HG03175 (cell line): ENCODE measurements around the gene RPEL1.
"Not testable (repeated sequence)": the region's sequence is repeated elsewhere in the genome, so short reads cannot be mapped to it uniquely, and the experiment has no call there.

Experiments
- ATAC-seq: cut with Tn5 transposase; IDR thresholded peaks from one replicate; pipeline ENCODE4 v1.9.1; 2021; ENCODE audit warnings: mild to moderate bottlenecking, moderate library complexity; ENCODE audit not compliant: unreplicated experiment

Gene RPEL1

DNA sequence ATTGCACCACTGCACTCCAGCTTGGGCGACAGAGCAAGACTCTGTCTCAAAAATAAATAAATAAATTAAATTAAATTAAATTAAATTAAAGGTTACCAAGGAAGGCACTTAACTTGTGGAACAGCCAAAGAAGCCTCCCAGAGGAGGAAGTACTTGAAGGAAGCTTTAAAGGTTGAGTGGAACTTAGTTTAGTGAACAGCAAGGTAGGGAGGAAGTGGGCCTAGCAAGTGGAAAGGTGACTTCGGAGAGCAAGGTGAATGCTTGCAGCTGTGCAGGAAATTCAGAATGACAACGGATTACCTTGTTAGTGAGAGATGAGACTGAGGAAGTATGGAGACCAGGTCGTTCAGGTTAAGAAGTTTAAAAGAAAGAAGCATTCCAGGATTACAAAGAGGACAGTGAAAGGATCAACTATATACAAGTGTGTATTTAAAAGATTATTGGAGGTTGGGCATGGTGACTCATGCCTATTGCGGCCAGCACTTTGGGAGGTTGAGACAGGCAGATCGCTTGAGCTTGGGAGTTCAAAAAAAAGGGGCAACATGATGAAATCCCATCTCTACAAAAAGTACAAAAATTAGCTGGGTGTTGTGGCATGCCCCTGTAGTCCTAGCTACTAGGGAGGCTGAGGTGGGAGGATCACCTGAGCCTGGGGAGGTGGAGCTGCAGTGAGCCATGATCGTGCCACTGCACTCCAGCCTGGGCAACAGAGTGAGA is 12.8 kb upstream of the RPEL1 start:
- ATAC-seq: no peak

DNA sequence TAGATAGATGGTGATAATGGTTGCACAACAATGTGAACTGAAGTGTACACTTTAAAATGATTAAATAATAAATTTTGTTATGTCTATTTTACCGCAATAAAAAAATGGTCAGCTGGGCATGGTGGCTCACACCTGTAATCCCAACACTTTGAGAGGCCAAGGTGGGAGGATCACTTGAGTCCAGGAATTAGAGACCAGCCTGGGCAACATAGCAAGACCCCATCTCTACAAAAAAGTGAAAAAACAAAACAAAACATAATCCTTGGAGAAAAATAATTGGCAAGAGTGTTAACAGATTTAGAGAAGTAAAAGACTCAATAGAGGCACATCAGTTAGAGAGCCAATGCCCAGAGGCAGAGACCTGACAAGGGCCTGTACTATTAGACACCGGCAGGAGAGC is 9.9 kb upstream of the RPEL1 start:
- no peak for ATAC-seq

DNA sequence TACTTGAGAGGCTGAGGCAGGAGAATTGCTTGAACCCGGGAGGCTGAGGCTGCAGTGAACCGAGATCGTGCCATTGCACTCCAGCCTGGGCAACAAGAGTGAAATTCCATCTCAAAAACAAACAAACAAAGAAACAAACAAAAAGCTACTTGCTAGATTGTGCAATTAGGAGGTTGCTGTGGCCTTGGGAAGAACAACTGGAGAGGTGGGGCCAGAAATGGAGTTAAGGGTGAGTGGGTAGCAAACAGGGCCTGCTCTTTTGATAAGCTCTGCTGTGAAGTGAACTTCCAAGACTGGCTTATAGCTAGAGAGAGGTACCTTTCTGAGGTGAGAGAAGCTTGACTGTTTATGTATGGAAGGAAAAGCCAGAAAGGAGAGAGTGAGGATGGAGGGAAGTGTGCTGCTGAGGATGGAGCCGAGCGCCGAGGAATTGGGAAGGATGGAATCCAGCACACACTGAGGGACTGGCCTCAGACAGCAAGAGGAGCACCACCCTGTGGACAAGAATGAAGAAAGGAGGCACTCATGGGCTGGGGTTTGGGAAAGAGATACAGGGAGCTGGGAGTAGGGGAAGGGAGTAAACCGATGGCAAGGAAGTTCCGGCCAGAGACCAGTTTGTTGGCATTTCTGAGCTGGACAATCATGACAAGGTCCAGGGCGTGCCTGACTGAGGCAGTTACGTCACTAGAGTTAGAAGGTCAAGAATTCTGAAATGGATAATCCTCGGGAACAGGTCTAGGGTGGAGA is 7.0 kb upstream of the RPEL1 start:
- no peak for ATAC-seq

DNA sequence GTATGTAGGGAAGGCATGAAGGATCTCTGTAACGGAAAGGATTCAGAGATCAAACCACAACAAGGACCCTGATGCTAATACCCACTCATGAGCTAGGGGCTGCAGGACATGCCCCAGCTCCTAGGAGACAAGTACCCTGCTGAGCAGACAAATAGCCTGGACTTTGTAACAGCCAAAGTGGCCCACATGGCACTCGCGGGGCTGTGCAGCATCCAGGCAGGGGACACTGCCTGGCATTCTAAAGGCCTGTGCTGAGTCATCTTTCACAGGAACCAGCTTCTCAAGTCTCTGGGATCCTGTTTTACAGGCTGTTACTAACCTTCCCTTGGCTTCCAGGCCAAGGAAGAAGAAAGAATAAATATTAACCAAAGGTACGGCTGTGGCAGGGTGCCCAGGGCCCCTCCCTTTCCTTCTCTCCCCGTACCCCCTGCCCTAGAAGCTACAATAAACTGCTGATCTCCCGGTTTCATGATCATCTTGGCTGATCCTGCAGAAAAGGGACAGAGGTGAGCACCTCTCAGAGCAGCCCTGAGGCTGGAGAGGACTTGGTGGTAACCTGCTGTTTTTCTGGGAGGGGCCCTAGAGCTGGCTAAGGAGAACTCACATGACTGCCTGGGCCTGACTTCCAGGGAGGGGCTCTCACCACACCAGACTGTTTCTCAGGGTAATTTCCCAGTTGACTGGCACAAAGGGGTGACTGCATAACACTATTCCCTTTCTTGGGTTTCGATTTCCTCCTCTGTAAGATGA is 4.2 kb upstream of the RPEL1 start:
- no peak for ATAC-seq

DNA sequence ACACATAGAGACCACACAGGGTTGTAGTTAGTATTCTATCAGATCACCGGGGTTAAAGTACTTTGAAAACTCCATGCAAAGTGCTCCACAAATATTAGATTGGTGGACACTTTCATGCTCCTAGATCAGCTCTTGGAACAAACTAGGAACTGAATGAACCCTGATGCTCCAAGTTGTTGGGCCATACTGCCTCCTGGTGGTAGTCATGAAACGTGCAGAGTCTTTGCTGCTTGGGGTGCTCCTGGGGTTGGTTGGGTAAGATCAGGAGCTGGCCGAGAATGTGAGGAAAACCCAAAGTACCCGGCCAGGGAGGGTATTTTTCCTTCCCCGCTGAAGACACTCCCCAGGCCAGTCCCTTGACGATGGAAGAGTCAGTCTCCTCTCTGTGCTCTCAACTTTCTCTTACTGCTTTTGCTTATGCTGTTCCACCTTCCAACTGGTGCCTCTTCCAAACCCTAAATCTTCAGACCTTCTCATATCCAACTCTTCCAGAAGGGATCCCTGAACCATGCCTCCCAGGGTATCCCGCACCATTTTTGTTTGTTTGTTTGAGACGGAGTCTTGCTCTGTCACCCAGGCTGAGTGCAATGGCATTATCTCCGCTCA is 918 bp upstream of the RPEL1 start:
- no peak for ATAC-seq

DNA sequence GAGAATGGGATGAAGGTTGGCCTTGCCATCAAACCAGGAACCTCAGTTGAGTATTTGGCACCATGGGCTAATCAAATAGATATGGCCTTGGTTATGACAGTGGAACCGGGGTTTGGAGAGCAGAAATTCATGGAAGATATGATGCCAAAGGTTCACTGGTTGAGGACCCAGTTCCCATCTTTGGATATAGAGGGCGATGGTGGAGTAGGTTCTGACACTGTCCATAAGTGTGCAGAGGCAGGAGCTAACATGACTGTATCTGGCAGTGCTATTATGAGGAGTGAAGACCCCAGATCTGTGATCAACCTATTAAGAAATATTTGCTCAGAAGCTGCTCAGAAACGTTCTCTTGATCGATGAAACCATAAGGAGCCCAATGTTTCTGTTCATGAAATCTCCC is 637 bp downstream of the RPEL1 start:
- no peak for ATAC-seq

DNA sequence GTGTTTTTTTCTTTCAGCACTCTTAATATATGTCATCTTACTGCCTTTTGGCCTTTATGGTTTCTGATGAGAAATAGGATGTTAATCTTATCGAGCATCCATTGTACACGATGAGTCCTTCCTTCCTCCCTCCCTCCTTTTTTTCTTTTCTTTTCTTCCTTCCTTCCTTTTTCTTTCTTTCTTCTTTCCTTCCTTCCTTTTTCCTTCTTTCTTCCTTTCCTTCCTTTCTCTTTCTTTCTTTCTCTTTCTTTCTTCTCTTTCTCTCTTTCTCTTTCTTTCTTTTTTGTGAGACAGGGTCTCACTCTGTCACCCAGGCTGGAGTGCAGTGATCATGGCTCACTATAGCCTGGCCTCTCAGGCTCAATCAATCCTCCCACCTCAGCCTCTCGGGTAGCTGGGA is 8.4 kb downstream of the RPEL1 start:
- no peak for ATAC-seq

DNA sequence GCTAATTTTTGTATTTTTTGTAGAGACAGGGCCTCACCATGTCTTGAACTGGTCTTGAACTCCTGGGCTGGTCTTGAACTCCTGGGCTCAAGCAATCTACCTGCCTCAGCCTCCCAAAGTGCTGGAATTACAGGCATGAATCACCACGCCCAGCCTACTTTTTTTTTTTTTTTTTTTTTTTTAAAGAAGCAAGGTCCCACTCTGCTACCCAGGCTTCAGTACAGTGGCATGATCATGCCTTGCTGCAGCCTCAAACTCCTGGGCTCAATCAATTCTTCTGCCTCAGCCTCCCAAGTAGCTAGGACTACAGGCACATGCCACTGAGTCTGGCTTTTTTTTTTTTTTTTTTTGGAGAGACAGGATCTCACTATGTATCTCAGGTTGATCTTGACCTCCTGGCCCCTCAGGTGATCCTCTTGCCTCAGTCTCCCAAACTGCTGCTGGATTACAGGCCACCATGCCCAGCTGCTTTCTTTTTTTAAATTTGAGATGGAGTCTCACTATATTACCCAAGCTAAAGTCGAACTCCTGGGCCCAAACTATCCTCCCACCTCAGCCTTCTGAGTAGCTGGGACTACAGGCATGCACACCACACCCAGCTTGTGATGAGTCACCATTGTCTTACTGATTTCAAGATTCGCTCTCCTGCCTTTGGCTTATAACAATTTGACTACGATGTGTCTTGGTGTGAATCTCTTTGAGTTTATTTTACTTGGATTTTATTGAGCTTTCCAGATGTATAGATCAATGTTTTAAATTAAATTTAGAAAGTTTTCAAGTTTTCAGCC is 9.0 kb downstream of the RPEL1 start:
- ATAC-seq: no peak

DNA sequence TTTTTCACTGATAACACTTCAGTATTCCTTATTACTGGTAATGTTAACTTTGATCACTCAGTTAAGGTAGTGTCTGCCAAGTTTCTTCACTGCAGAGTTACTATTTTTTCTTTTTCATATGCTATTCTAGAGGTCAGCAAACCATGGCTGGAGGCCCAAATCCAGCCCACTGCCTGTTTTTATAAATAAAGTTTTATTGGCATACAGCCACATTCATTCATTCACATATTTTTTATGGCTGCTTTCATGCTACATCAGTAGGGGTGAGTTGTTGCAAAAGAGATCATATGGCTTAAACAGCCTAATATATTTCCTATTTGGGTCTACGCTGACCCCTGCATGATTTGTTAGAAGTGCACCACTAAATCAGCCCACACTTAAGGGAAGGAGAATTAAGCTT is 10.9 kb downstream of the RPEL1 start:
- no peak for ATAC-seq

DNA sequence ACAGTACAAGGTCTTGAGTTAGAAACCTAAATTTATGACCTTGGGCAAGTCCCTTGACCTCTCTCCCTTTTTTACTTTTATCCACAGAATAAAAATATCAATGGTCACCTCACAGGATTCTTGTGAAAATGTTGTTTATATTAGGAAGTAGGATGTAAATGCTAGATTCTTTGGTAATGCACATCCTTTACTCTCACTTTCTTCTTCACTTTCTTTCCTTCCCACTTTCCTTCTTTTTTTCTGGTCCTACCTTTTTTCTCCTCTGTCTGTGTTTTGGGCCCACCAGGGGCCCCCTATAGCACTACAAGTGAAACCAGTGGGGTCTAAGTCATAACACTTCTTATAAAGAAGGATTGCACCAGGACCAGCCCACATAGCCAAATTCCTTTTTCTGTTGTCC is 12.1 kb downstream of the RPEL1 start:
- ATAC-seq: no peak

DNA sequence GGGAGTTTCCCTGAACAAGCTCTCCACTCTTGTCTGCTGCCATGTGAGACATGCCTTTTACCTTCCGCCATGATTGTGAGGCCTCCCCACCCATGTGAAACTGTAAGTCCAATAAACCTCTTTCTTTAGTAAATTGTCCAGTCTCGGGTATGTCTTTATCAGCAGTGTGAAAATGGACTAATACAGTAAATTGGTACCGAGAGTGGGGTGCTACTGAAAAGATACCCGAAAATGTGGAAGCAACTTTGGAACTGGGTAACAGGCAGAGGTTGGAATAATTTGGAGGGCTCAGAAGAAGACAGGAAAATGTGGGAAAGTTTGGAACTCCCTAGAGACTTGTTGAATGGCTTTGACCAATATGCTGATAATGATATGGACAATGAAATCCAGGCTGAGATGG is 13.2 kb downstream of the RPEL1 start:
- not testable (repeated sequence) for ATAC-seq

DNA sequence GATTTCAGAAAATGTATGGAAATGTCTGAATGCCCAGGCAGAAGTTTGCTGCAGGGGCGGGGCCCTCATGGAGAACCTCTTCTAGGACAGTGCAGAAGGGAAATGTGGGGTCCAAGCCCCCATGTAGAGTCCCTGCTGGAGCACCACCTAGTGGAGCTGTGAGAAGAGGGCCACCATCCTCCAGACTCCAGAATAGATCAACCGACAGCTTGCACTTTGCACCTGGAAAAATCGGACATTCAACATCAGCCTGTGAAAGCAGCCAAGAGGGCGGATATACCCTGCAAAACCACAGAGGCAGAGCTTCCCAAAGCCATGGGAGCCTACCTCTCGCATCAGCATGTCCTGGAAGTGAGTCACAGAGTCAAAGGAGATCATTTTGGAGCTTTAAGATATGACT is 14.3 kb downstream of the RPEL1 start:
- ATAC-seq: no peak

DNA sequence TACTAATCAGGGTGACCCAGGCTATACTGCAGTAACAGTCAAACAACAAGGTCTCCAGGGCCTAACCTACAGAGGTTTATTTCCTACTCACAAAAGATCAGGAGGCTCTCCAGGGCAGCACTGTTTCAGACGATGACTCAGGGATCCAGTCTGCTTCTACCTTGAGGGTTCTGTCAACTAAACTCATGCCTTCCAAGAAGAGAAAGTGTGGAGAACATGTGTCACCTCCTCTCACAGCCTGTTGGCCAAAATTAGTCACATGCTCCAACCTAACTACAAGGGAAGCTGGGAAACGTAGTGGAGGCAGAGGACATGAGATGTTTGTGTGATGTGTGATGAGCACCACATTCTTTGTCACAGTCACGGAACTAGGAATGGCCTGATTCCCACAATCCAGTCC is 16.5 kb downstream of the RPEL1 start:
- ATAC-seq: no peak

DNA sequence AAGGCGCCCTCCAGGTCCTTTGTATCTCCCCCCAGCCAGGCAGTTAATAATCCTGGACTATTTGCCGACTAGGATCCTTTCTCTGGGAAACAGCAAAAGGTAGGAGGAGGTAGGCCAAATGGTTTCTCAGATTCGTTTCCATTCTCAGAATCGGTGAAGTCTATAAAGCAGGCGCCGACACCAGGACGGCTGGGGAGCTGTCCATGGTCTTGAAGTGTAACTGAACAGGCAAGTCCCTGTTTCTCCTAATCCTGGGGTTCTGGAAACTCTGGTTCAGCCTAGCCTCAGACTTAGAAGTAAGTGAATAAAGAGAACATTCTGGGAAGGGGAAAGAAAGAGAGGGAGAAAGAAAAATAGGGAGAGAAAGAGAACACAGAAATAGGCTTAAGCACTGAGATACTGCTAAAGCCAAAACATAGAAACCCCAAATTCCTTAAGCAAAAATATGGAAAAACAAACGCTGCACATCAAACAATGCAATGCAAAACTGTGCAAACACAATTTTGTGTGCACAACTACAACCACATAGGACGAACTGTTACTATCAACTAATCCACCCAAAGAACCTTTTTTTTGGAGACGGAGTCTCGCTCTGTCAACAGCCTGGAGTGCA is 20.1 kb downstream of the RPEL1 start:
- no peak for ATAC-seq

DNA sequence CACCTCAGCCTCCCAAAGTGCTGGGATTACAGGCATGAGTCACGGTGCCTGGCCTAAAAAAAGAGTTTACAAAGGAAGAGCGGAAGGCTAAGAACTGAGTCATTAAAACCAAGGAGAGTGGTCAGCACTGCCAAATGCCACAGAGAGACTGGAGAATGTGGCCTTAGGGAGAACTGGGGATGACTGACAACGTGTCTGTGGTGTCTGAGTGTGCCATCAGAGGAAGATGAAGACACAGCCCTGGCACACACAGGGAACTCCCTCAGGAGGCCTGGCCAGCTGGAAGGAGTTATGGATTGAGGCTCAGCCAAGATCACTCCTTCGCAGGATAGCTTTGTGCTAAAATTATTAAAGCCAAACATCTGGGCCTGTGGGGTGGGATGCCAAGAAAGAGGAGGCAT is 27.4 kb downstream of the RPEL1 start:
- no peak for ATAC-seq

DNA sequence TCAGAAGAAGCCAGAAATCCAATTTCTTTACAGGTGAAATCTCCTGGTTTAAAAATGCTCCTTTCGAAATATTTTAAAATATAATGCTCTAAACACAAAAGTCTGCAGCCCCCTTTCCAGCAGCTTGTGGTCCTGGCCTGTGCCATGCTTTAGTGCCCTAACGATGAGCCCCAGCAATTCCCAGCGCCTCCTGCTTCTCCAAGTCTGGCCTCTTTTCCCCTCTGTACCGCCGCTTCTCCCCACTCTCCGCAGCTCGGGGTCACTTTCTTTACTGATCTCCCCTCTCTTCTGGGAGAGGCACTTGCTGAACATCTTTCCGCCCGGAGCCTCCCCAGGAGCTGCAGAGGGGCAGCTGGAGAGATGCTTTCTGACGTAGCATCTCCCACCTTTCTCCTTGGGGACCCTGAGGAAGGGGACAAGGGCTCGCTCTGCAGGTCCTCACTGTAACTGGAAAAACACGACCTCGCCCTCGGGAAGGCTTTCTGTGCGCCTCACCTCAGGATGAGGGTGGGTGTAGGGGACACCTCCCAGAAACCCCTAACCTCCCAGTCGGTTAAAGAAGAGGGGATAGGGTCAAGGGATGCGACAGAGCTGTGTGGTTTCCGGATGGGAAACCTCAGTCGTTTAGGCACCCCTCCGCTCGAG is 30.7 kb downstream of the RPEL1 start:
- no peak for ATAC-seq

DNA sequence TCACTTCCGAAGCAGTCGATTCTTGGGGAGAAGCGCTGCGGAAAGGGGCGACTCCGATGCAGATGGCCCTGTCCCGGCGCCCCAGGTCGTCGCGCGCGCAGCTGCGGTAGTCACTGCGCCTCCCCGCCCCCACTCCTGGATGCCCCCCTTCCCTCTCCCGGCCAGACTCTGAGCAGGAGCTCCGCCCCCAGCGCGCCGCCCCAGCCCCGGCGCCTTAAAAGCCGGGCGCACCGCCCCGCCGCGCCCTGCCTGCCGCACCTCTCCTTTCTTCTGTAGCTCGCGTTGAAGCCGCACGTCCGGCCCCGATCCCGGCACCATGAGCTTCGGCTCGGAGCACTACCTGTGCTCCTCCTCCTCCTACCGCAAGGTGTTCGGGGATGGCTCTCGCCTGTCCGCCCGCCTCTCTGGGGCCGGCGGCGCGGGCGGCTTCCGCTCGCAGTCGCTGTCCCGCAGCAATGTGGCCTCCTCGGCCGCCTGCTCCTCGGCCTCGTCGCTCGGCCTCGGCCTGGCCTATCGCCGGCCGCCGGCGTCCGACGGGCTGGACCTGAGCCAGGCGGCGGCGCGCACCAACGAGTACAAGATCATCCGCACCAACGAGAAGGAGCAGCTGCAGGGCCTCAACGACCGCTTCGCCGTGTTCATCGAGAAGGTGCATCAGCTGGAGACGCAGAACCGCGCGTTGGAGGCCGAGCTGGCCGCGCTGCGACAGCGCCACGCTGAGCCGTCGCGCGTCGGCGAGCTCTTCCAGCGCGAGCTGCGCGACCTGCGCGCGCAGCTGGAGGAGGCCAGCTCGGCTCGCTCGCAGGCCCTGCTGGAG is 31.4 kb downstream of the RPEL1 start, which contains the start of gene INA:
Gene INA (plus strand): TSS at position 243 of the 817 bp plus-strand sequence. CDS start 74 bp downstream, at position 317.
- no peak for ATAC-seq

DNA sequence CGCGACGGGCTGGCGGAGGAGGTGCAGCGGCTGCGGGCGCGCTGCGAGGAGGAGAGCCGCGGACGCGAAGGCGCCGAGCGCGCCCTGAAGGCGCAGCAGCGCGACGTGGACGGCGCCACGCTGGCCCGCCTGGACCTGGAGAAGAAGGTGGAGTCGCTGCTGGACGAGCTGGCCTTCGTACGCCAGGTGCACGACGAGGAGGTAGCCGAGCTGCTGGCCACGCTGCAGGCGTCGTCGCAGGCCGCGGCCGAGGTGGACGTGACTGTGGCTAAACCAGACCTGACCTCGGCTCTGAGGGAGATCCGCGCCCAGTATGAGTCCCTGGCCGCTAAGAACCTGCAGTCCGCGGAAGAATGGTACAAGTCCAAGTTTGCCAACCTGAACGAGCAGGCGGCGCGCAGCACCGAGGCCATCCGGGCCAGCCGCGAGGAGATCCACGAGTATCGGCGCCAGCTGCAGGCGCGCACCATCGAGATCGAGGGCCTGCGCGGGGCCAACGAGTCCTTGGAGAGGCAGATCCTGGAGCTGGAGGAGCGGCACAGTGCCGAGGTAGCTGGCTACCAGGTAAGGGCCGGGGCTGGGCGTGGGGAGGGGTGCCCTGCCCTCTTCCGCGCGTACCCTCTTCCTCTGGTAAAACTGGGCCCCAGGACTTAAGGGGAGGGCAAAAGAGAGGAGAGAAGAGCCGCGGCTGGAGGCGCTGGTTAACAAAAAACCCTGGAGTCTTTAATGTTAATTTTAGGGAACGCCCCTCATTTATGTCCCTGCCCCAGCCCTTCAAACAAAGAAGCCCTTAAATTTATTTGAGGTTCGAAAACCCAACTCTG is 32.2 kb downstream of the RPEL1 start:
- ATAC-seq: no peak
